Endothelial cell (in vitro differentiated cells): Measurements from ENCODE around the gene MAPK8IP1. TPM values are rescaled to one million over a fixed set of nuclear protein-coding genes. Genes with fewer than 3 reads are reported as not detected.

Experiments used
- DNase-seq: peaks from one replicate; pipeline ENCODE4 v3.0.0; 2021; ENCODE audit warnings: low spot score
- H3K27ac Mint-ChIP-seq: one replicate; pipeline ENCODE4 v1.8.0; 2021; ENCODE audit warnings: mixed read lengths, inconsistent platforms; ENCODE audit not compliant: unreplicated experiment
- H3K27me3 Mint-ChIP-seq: one replicate; pipeline ENCODE4 v1.8.0; 2021; ENCODE audit warnings: mild to moderate bottlenecking, moderate library complexity, mixed read lengths, inconsistent platforms; ENCODE audit not compliant: unreplicated experiment
- H3K36me3 Mint-ChIP-seq: one replicate; pipeline ENCODE4 v1.8.0; 2021; ENCODE audit warnings: mild to moderate bottlenecking, low read depth, mixed read lengths, inconsistent platforms; ENCODE audit not compliant: unreplicated experiment
- H3K4me1 Mint-ChIP-seq: one replicate; pipeline ENCODE4 v1.8.0; 2021; ENCODE audit warnings: mild to moderate bottlenecking, mixed read lengths, inconsistent platforms; ENCODE audit not compliant: unreplicated experiment
- H3K4me3 Mint-ChIP-seq: one replicate; pipeline ENCODE4 v1.8.0; 2021; ENCODE audit warnings: mild to moderate bottlenecking, mixed read lengths, inconsistent platforms; ENCODE audit not compliant: unreplicated experiment
- H3K9me3 Mint-ChIP-seq: one replicate; pipeline ENCODE4 v1.8.0; 2021; ENCODE audit warnings: mixed read lengths, inconsistent platforms; ENCODE audit not compliant: unreplicated experiment
- total RNA-seq: library from RNA; stranded (reverse); fragmentation: NEBNext Ultra II Directional; extraction: Animal tissue kit (Norgen Biotek cat#: 25700); gene quantifications from one replicate; pipeline ENCODE4 v1.2.1, GENCODE V29; 2021; ENCODE audit not compliant: unreplicated experiment
- TF ChIP-seq, protein P1 (sequence below): fragments of 200-600 bp; sonication (generic); IDR thresholded peaks from one replicate; pipeline ENCODE4 v1.5.0; 2021; ENCODE audit warnings: antibody characterized with exemption; ENCODE audit not compliant: unreplicated experiment

MAPK8IP1 gene
- total RNA-seq, 1 donor from 2014 or later, result 3.7 TPM

DNA sequence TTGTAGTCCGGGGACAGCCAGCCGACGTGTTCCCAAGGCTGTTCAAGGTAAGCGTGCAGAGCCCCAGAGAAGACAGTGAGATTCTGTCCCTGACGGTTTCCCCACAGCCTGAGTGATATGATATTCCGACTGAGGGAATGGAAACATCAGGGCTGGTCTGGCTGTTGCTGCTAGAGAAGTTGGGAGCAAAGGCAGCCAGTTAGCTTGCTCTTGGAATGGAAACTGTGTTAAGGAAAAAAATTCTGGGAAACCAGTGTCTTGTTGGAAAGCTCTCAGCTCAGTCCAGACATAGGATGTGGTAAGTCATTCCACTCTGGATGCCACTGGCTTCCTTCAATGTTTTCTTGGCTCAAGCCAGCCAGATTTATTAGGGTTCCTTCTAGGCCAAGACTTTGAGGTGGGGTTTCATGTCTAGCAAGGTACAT lies 29.4 kb upstream of the MAPK8IP1 start:
- peaks cover 9% of the 10 kb centered on the region for H3K4me1 Mint-ChIP-seq
- H3K4me3 Mint-ChIP-seq, result no peak overlapping the region
- no peak for DNase-seq
- no peaks in the 10 kb centered on the region for H3K9me3 Mint-ChIP-seq
- H3K27ac Mint-ChIP-seq, result no peak overlapping the region
- peaks cover 19% of the 10 kb centered on the region for H3K36me3 Mint-ChIP-seq
- H3K27me3 Mint-ChIP-seq, result peaks cover under 1% of the 10 kb centered on the region
- TF ChIP-seq, protein P1, sequence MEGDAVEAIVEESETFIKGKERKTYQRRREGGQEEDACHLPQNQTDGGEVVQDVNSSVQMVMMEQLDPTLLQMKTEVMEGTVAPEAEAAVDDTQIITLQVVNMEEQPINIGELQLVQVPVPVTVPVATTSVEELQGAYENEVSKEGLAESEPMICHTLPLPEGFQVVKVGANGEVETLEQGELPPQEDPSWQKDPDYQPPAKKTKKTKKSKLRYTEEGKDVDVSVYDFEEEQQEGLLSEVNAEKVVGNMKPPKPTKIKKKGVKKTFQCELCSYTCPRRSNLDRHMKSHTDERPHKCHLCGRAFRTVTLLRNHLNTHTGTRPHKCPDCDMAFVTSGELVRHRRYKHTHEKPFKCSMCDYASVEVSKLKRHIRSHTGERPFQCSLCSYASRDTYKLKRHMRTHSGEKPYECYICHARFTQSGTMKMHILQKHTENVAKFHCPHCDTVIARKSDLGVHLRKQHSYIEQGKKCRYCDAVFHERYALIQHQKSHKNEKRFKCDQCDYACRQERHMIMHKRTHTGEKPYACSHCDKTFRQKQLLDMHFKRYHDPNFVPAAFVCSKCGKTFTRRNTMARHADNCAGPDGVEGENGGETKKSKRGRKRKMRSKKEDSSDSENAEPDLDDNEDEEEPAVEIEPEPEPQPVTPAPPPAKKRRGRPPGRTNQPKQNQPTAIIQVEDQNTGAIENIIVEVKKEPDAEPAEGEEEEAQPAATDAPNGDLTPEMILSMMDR, result no peak

DNA sequence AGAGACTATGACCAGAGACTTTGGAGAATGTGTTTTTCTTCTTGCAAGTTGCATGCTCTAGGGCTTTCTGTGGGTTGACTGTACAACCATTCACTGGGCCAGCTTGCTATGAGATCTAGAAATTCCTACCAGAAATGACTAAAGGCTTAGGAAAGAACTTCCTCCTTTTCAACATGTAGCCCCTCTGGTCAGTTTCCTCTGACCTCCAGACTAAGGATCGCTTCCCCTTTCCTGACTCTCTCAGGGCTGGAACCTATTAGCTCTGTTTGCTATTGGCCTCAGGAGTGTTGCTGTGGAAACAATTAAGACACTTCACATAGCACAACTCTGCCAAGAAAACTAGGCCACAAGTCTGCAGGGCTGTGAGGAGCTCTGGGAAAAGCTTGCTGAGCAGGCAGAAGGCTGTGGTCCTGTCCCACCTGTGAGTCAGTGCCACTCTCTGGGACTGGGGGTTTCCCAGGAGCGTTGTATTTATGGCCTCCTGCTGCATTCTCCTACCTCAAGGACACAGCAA lies 27.4 kb upstream of the MAPK8IP1 start:
- Mint-ChIP-seq H3K9me3 (no peaks in the 10 kb centered on the region), H3K4me1 (peaks cover 9% of the 10 kb centered on the region), H3K36me3 (peaks cover 33% of the 10 kb centered on the region), H3K4me3 (no peak overlapping the region), H3K27ac (peak overlapping the region; percentile 59), H3K27me3 (peaks cover 2% of the 10 kb centered on the region)
- TF ChIP-seq, protein P1, result no peak
- no peak for DNase-seq

DNA sequence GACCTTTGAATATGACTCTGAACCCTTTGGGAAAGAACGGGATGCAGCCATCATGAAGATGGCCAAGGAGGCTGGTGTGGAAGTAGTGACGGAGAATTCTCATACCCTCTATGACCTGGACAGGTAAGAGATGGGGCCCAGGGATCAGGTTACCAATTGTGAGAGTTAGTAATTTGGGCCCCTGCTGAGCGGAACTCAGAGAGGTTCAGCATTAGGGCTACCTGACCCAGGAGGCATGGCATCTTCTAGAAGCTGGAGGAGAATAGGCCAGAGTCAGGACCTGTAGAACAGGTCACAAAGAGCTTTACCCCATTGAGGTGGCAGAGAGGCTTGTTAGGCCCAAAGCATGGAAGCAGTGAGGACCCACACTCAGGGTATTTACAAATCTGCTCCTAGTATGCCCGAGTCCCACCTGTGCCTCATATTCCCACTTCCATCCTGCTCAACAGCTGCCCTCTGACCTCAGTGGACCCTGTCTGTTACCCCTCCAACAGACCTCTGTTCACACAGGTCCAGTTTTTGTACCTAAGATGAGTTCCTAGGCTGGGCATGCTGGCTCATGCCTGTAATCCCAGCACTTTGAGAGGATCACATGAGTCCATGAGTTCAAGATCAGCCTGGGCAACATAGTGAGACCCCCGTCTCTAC lies 26.6 kb upstream of the MAPK8IP1 start:
- Mint-ChIP-seq H3K36me3 (peaks cover 36% of the 10 kb centered on the region), H3K9me3 (no peaks in the 10 kb centered on the region), H3K4me3 (peak overlapping the region; percentile 63), H3K27me3 (peaks cover 2% of the 10 kb centered on the region), H3K27ac (peak overlapping the region; percentile 59), H3K4me1 (peaks cover 9% of the 10 kb centered on the region)
- TF ChIP-seq, protein P1, result no peak
- no peak for DNase-seq

DNA sequence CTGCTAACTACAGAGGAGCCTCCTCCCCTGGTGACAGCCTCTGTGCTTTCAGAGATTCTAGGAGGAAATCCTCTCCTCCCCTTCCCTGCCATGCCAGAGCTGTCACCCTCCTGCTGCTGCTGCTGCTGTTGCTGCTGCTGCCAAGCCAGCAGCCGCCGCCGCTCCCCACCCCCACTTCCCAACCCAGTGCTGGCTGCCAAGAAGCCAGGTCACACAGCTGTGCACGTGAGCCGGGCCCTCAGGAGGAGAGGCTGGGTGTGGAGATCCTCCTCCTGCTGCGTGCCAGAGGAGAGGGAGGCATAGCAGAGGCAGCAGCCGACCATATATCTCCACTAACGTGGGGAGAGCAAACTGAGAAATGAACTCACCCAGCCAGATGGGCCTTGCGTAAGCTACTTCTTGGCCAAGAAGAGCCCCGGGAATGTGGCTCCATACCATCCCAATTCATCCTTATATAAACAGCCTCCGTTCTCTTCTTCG lies 25.8 kb upstream of the MAPK8IP1 start:
- Mint-ChIP-seq H3K27ac (no peak overlapping the region), H3K4me1 (peaks cover 9% of the 10 kb centered on the region), H3K27me3 (peaks cover 2% of the 10 kb centered on the region), H3K4me3 (no peak overlapping the region), H3K36me3 (peaks cover 36% of the 10 kb centered on the region), H3K9me3 (no peaks in the 10 kb centered on the region)
- TF ChIP-seq, protein P1, result no peak
- DNase-seq, result no peak

DNA sequence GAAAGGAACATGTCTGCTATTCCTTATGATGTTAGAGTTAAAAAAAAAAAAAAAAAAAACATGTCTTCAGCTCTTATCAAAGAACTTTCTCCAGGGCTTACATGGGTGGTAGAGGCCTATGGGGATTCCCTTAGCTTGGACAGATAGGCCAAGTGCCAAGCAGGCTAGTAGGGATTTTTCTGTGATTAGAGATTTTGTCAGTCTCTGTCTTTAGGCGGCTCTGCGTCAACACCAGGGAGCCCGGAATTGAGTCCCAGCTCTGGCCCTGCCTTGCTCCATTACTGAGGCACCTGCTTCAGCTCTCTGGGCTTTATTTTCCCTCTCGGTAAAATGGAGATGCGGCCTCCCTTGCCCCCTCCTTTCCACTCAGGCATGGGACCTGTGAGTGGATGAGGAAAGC lies 25.1 kb upstream of the MAPK8IP1 start:
- Mint-ChIP-seq H3K4me3 (no peak overlapping the region), H3K36me3 (peaks cover 41% of the 10 kb centered on the region), H3K9me3 (no peaks in the 10 kb centered on the region), H3K27ac (no peak overlapping the region), H3K4me1 (peaks cover 9% of the 10 kb centered on the region), H3K27me3 (peaks cover 2% of the 10 kb centered on the region)
- TF ChIP-seq, protein P1, result no peak
- DNase-seq, result no peak
